DMS 273 (cell line): ENCODE results near the gene BANP.
"Not testable (repeated sequence)": the region's sequence is repeated elsewhere in the genome, so short reads cannot be mapped to it uniquely, and the experiment has no call there.

Experiments used
- DNase-seq: peaks from one replicate; lab custom pipeline; 2025; ENCODE audit not compliant: unreplicated experiment; lab: John Stamatoyannopoulos, UW

Gene BANP

DNA sequence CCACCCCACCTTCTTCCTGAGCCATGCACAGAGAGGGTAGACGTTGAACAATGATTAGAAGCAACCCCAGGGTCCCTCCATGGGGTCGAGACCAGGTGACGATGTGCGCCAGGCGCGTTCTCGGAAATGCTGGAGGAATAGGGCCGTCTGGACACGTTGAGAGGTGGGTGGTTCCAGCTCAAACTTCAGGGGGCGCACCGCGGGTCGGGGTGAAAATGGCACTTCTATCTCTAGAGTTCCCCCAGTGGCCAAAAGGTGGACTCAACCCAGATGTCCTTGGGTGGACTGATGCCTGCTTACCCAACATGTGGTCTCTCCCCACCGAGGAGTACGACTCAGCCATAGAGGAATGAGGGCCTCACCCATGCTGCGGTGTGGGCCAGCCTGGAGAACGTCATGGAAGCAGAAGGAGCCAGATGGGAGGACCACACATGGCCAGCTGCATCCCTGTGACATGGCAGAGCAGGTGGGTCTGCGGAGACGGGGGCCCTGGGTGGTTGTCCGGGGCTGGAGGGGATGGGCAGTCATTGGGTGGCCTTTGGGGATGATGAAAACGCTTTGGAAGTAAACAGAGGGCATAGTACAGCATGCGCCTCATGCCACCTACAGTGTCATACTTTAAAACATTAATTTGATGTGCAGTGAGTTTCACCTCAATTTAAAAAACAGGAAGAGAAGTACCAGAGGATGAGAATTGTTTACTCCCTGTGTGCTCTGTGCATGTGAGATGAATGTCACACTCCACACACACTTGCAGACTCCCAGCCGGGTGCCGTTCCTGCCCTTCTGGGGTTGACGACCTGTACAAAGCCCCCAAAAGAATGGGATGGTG is 147.7 kb downstream of the BANP start:
- DNase-seq: not testable (repeated sequence)

DNA sequence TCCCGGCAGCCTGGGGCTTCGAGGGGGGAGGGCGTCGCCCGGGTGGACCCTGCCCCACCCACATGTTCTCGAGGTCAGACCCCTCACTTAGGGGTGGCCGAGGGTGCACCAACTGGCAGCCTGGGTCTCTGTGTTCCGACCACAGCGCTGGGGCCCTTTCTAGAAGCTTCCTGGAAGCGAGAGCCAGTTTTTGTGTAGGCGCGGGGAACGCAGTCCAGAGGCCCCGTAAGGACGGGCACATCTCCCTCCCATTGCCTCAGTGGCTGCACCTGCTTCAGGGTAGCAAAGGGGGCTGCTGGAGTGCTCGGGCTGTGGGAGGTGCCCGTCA is 148.3 kb downstream of the BANP start:
- DNase-seq: no peak

DNA sequence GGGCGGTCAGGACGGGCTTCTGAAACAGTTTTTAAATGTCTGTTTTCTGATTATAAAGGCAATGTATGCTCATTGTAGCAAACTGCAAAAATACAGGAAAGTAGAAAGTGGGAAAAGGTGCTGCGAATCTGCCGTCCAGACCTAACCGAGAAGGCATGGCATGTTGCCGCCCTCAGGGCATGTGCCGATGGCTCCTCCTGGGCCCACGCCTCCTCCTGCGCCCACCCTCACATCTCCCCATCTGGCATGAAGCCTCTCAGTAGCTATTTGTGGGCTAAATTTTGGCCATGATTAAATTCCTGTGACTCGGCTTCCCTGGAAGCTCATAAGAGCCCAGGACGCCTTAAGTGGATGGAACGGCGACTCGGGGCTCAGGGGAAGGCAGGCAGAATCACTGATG is 148.7 kb downstream of the BANP start:
- not testable (repeated sequence) for DNase-seq

DNA sequence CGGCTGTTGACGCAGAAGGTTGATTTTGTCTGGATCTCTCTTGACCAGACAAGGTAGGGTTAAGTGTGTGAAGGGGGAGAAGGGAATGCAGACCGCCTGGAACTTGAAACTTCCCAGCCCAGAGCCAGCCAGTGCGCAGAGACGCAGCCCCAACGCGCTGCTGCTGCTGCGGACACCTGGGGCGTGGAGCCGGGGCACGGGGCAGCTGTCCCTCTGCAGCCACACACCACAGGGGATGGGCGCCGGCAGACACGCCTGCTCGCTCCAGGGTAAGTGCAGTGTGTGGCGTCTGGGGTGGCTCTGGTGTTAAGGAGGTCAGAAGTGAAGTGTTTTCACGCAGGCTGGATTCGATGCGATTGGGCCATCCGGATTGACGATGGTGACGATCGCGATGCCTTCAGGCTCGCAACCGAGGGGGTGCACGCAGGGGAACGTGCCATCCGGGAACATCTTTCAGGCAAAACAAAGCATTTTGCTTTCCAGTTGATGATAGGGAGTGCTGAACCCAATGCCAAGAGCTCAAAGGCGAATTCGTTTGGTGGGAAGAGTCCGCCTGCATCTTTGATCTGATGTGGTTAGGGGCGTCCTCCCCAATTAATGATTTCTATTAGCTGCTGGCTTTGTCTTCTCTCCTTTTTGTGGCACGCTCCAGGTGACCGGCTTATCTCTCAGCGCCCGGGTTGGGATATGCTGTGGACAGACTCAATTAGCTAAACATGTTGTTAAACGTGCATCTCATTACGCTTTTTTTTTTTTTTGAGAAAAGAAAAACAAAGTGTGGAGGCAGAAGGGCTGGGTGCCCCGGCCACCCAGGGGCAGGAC is 149.8 kb downstream of the BANP start:
- peak; percentile 20 for DNase-seq

DNA sequence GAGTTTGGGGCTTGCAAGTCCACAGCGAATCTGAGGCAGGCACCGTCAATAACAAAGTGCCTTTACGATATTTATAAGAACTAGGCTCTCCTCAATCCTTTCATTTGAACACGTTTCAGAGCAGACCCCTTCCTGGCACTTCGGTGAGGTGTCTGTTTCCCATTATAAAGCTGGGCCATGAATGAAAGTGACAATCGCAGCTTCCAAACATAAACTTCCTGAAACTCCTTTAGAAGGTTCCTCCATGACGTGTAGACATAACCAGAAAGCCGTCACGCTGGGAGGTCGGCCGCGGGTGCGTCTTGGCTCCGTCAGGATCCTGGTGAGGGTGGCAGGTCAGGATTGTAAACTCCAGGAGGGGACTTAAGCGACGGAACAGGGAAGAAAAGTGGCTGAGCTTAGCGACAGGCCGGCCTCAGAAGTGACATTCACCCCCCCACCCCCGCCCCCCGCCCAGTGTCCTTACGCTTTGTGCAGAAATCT is 150.4 kb downstream of the BANP start:
- not testable (repeated sequence) for DNase-seq

DNA sequence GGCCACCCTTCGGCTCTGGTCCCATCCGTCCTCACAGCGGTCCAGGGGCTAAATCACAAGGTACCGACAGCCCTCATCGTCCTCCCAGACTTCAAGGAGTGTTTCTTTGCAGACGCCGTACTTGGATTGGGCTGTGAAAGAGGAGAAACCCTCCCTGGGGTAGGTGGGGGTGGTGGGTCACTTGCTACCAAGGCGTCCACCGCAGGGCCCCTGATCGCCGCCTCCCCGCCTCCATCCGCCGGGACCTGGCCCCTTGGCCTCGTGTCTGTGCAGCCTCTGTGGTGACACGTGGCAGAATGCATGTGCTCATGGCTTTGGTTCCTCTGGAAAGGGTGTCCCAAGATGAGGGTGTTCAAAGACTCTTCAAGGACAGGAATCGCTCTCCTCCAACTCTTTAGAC is 151.4 kb downstream of the BANP start:
- DNase-seq: no peak

DNA sequence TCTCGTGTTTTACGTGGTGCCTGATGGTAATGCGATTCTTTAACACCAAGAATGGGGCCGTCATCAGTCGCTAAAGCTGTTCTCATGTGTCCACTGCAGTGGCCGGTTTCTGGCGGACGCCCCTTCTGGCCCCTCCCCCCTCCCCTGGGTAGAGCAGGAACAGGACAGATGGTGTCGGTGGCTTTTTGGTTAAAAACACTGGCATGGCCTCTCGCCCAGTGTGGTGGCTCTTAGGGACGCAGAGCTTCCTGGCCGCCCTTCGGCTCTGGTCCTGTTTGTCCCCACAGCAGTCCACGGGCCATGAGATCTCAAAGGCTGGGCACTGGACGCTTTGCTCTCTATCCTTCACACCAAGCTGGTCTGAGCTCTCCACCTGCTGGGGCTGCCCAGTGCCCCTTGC is 151.8 kb downstream of the BANP start:
- no peak for DNase-seq

DNA sequence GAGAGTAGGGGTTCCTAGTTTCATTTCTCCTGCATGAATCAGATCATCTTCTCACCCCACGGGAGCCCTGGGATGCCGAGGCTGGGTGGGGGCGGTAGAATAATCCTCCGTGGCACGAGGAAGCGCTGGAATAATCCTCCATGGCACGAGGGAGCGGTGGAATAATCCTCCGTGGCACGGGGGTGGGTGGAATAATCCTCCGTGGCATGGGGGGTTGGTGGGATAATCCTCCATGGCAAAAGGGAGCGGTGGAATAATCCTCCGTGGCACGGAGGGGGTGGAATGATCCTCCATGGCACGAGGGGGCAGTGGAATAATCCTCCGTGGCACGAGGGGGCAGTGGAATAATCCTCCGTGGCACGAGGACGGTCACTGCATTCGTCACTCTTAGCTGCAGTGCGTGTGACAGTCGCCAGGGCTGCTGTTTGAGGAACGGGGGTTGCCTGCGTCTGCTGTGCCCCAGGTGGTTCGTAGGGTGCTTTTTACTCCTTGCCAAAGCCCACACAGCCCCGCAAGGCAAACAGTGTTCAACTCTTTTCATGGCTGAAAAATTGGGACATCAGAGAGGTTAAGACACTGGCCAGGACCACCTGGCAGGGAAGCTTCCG is 152.5 kb downstream of the BANP start:
- no peak for DNase-seq

DNA sequence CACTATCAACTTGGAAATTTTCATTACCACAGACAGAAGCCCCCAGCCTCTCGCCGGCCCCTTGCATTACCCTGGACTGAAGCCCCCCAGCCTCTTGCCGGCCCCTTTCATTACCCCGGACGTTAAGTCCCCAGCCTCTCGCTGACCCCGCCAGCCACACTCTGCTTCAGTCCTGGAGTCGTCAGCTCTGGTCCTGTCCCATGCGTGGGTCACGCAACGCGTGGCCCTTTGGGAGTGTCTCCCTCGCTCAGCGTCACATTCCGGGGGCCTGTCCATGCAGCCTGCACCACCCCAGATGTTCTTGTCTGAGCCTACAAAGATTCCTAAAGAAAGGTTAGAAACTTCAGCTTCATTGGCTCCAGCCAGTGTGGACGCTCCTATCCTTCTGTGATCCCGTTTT is 153.1 kb downstream of the BANP start:
- DNase-seq: not testable (repeated sequence)

DNA sequence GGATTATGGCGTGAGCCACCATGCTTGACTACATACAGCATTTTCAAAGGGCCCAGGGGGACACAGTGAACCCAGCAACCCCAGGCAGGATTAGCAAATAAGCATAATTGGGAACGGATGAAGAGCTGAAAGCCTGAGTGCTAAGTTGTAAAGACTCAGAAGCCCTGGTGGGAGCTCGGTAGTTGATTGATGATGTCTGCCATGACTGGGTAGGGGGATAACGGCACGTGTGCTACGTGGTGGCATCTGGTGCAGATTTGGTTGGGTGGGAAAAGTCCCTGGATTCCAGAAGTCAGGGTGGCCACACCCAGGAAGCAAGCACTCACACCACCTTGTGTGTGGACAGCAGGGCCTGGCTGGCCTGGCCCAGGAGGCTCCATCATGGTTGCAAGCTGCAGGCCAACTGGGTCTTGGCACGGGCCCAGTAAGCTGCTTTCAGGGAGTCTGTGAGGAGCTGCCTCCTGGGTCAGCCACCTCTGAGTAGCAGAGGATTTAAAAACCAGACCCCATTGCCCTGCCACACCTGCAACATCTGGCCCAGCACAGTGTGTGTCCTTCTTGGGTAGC is 154.4 kb downstream of the BANP start:
- DNase-seq: not testable (repeated sequence)

DNA sequence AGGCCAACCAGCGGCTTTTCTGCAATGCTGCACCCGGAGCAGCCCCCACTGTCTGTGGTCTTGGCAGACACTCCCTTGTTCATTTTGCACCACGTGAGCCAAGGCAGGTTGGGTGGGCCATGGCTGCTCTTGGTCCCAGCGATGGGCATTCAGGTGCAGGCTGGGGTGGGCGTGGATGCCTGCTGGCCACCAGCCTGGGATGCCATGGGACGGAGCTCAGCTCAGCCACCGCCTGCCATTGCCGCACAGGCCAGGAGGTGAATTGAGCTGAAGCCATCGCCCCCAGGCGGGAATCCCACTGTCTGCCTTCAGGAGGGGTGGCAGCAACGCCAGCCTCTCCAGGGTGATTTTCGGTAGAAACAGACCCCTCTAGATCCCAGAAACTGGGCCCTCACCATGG is 155.3 kb downstream of the BANP start:
- not testable (repeated sequence) for DNase-seq

DNA sequence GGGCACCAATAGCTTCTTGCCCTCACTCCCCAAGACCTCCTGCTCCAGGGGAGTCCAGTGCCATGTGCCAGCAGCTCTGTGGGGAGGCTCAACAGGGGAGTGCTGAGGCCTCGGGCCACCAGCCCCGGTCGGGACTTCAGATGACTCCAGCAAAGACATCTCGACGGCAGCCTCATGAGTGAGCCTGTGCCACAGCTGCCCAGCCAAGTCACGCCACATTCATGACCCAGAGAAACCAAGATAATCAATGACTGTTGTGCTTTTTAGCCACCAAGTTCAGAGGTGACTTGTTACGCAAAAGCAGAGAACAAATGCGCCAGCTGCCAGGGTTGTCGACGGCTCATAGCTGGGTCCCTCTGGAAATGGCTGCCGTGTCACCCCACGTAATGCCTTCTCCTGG is 157.5 kb downstream of the BANP start:
- no peak for DNase-seq

DNA sequence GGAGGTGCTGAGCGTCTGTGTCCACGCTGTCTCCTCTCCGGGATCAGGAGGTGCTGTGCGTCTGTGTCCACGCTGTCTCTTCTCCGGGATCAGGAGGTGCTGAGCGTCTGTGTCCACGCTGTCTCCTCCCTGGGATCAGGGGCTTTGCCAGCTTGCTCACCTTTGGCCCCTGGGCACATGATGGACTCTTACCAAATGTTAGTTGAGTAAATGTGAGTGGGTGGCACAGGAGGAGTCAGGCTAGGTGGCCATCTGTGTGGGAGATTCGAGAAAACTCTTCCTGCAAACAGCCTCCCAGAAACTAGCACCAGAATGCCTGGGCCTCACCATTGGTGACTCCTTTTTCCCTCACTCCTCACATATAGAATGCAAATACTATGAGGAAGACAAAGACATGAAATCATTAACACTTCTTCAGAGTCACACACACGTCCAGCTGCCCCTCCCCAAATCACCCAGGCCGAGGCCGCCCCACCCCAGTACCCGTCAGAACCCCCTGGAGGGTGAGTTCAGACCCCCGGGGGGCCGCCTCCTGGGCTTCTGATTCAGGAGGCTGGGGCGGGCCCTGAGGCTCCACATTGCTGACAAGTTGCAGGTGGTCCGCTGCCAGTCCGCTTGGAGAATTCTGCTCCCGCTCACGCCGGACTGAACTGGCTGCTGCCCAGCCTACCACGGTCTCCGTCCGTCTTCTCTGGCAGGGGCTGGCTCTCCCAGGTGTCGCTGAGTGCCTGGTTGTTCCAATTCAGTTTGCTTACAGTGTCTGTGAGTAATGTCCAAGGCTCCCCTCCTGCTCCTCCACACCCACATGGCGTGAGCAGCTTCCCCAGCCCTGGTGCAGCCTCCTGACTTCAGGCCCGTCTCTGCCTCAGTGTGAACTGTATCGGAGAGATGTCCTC is 158.7 kb downstream of the BANP start:
- not testable (repeated sequence) for DNase-seq

DNA sequence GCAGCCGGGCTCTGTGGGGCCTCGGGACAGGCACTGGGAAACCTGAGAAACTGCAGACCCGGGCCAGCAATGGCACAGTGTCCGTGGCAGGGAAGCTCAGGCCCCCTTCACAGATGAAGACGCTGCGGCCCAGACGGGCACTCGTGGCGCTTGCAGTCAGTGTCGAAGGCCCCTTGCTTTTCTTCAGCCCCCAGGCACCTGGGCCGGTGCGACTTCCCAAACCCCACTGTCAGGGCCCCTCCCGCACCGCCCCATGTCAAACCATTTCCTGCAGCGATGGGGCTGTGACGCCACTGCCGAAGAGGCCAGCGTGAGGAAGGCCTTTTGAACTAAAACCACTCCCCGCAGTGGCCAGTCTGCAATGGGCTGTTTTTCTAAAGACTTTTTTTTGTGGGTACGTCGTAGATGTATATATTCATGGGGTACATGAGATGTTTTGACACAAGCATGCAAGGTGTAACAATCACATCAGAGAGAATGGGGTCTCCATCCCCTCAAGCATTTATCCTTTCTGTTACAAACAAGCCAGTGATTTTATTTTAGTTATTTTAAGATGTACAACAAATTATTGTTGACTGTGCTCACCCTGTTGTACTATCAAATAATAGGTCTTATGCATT is 159.8 kb downstream of the BANP start:
- DNase-seq: not testable (repeated sequence)

DNA sequence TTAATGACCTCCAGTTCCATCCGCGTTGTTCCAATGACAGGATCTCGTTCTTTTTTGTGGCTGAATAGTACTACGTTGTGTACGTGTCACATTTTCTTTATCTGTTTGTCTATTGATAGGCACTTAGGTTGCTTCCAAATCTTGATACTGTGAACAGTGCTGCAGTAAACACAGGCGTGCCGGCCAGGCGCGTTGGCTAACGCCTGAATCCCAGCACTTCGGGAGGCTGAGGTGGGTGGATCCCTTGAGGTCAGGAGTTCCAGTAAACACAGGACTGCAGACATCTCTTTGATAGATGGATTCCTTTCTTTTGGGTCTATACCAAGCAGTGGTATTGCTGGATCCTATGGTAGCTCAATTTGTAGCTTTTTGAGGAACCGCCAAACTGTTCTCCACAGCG is 160.7 kb downstream of the BANP start:
- DNase-seq: not testable (repeated sequence)

DNA sequence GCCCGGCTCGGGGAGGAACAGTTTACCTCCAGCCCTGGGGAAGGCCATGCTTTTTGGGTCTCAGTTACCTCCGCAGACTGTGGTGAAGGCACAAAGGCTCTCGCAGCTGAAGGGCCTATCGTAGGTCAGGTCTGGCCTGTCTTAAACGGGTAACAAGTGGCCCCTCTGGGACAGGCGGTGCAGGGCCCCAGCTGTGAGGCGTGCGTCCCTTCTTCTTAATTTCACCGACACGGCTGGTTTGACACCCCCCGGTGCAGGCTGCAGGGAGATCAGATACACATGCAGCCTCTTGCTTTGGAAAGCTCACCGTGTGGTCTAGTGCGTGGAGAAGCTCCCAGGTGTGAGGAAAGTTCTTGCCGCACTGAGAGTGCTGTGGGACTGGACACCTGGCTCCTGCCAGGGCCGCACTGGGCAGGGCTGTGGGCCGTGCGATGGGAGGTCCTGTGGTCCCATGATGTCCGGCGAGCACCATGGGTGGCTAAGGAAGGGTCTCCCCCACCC is 162.4 kb downstream of the BANP start:
- DNase-seq: no peak

DNA sequence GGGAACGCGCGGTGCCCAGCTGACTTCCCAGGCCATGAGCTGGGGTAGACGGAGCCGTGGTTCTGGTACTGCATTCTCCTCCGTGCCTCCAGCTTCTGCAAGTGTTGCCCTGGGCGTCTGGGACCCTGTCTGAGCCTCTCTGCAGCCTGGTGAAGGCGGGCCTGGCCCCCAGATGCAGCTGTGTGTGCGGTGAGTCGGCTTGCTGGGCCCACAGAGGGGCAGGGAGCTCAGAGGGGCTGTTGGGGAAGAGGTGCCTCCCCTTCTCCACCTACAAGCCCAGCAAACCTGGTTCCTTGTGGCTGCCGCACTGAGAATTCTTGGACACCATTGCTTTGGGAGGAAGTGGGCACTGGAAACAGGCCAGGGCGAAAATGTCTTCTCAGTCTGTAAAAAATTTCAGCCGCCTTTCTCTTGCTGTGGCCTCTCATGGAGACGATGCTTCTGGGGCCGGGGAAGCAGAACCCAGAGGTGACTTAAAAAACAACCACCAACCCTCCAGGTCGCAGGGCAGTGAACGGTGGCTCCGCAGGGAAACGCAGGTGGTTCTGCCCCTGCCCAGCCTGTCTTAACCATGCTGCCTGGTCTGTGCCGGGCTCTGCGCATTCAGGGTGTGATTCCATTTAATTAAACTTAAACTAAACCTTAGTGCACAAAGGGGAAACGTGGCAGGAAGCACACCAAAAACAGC is 163.5 kb downstream of the BANP start:
- DNase-seq: not testable (repeated sequence)

DNA sequence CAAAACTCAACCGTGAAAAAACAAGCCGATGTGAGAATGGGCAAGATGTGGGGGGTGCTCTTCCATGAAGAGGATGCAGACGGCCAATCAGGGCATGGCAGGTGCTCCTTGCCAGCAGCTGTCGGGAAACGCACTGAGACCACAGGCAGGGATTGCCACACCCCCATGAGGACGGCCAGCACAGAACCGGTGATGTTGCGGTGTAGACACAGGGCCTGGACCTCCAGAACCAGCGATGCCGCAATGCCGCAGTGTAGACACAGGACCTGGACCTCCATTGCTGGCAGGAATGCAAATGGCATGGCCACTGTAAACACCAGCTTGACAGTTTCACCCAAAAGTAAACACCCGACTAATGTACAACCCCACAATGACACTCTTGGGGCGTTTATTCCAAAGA is 164.9 kb downstream of the BANP start:
- DNase-seq: peak; percentile 23

DNA sequence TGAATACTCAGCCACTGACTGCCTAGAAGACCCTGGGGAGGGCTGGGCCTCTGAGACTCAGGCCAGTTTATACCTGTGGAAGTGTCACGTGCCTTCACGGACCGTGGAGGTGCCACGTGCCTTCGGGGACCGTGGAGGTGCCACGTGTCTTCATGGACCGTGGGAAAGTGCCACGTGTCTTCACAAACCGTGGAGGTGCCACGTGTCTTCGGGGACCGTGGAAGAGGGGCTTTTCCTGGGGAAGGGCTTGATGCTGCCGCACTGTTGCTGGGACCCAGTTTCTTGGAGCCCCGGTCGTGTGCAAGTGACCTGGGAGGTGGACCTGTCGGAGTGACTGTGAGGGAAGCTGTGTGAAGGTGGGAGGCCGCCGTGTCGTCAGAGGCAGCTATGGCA is 166.2 kb downstream of the BANP start:
- no peak for DNase-seq
